Trophoblast cell (in vitro differentiated cells and primary cell): ENCODE data around the gene SST.
"Not testable (repeated sequence)": the region's sequence is repeated elsewhere in the genome, so short reads cannot be mapped to it uniquely, and the experiment has no call there.

ENCODE experiments used
- DNase-seq, 2 donors: peaks; one replicate each; pipeline ENCODE4 v3.0.0-alpha.2; 2016
- H2AFZ ChIP-seq: 2 replicates; pipeline ENCODE4 v1.6.1; 2013; ENCODE audit warnings: low read length, moderate library complexity, mild to moderate bottlenecking; ENCODE audit not compliant: insufficient read depth, poor library complexity
- H2AK5ac ChIP-seq: 2 replicates; pipeline ENCODE4 v1.6.1; 2013; ENCODE audit warnings: mild to moderate bottlenecking, low read length
- H2BK120ac ChIP-seq: 2 replicates; pipeline ENCODE4 v1.6.1; 2013; ENCODE audit warnings: low read length, mild to moderate bottlenecking, moderate library complexity; ENCODE audit not compliant: insufficient read depth, poor library complexity
- H2BK12ac ChIP-seq: 2 replicates; pipeline ENCODE4 v1.6.1; 2013; ENCODE audit warnings: mild to moderate bottlenecking, low read length, moderate library complexity
- H2BK5ac ChIP-seq: 2 replicates; pipeline ENCODE4 v1.6.1; 2013; ENCODE audit warnings: low read length, low read depth, moderate library complexity, mild to moderate bottlenecking; ENCODE audit not compliant: poor library complexity
- H3K14ac ChIP-seq: 2 replicates; pipeline ENCODE4 v1.6.1; 2013; ENCODE audit warnings: mild to moderate bottlenecking, low read length
- H3K18ac ChIP-seq: 2 replicates; pipeline ENCODE4 v1.6.1; 2013; ENCODE audit warnings: mild to moderate bottlenecking, low read length
- H3K23ac ChIP-seq: 2 replicates; pipeline ENCODE4 v1.6.1; 2013; ENCODE audit warnings: low read length
- H3K27ac ChIP-seq: 2 replicates; pipeline ENCODE4 v1.5.1; 2013; ENCODE audit warnings: low read depth, mild to moderate bottlenecking, inconsistent platforms, low read length, moderate library complexity
- H3K27me3 ChIP-seq: 2 replicates; pipeline ENCODE4 v1.6.1; 2013; ENCODE audit warnings: inconsistent platforms, mild to moderate bottlenecking, low read length, moderate library complexity; ENCODE audit not compliant: insufficient read depth
- H3K36me3 ChIP-seq, 2 experiments: 1 replicate in 1 of 2; 2 replicates in 1 of 2; pipeline ENCODE4 v1.6.1; 2013; ENCODE audit warnings: low read length in 2 of 2, mild to moderate bottlenecking in 2 of 2, moderate library complexity in 1 of 2; ENCODE audit not compliant: insufficient read depth in 2 of 2, control insufficient read depth in 1 of 2
- H3K4ac ChIP-seq: 2 replicates; pipeline ENCODE4 v1.6.1; 2013; ENCODE audit warnings: low read depth, mild to moderate bottlenecking, low read length, moderate library complexity
- H3K4me1 ChIP-seq, 2 experiments: 1 replicate in 1 of 2; 2 replicates in 1 of 2; pipeline ENCODE4 v1.6.1; 2013; ENCODE audit warnings: low read length in 2 of 2, mild to moderate bottlenecking in 2 of 2, moderate library complexity in 1 of 2; ENCODE audit not compliant: insufficient read depth in 2 of 2, control insufficient read depth in 1 of 2
- H3K4me2 ChIP-seq: 2 replicates; pipeline ENCODE4 v1.6.1; 2013; ENCODE audit warnings: inconsistent platforms, mild to moderate bottlenecking, low read length, moderate library complexity
- H3K4me3 ChIP-seq: 2 replicates; pipeline ENCODE4 v1.5.1; 2013; ENCODE audit warnings: mild to moderate bottlenecking, low read depth, low read length, inconsistent platforms
- H3K79me1 ChIP-seq: one replicate; pipeline ENCODE4 v1.6.1; 2013; ENCODE audit warnings: low read length
- H3K79me2 ChIP-seq: 2 replicates; pipeline ENCODE4 v1.6.1; 2013; ENCODE audit warnings: low read length, mild to moderate bottlenecking; ENCODE audit not compliant: control insufficient read depth, insufficient read depth, poor library complexity
- H3K9ac ChIP-seq: 2 replicates; pipeline ENCODE4 v1.6.1; 2013; ENCODE audit warnings: mild to moderate bottlenecking, low read length
- H3K9me3 ChIP-seq: 2 replicates; pipeline ENCODE4 v1.6.1; 2013; ENCODE audit warnings: low read depth, mild to moderate bottlenecking, control low read depth, inconsistent platforms, low read length; ENCODE audit not compliant: insufficient read depth
- H4K12ac ChIP-seq: 2 replicates; pipeline ENCODE4 v1.6.1; 2013; ENCODE audit warnings: low read depth, mild to moderate bottlenecking, low read length, moderate library complexity
- H4K8ac ChIP-seq: 2 replicates; pipeline ENCODE4 v1.6.1; 2013; ENCODE audit warnings: low read depth, mild to moderate bottlenecking, low read length, moderate library complexity
- H4K91ac ChIP-seq: one replicate; pipeline ENCODE4 v1.6.1; 2013; ENCODE audit warnings: low read depth, mild to moderate bottlenecking, low read length, moderate library complexity
- whole genome bisulfite sequencing: extraction: QIAGEN DNeasy Blood & Tissue Kit; methylation state at CpG from one replicate; pipeline ENCODE4 v1.1.7; 2013; ENCODE audit warnings: missing lambda C conversion rate; ENCODE audit not compliant: insufficient read length, insufficient coverage; ENCODE audit errors: extremely low coverage; 5-methylcytosine and 5-hydroxymethylcytosine counted together

Gene SST

DNA sequence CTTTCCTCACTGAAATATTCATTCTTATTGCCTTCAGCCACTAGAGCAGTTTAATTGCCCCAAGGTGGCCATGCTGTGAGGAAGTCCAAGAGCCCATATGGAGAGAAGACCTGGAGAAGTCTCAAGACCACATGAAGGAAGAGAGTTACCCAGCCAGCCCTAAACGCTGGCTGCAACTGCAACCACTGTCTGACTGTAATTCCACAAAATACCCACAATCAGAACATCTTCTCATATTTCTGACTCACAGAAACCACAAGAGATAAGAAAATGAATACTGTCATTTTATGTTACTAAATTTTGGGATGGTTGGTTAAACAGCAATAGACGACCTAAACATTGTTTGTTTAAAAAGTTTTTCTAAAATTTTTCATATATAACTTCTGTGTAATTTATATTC lies 14.7 kb upstream of the SST start:
- H2AFZ ChIP-seq, result no peak overlapping the region
- peak; percentile 54 to 67 for DNase-seq
- H3K4me2 ChIP-seq, result no peak overlapping the region
- H2BK12ac ChIP-seq, result no peak overlapping the region
- no peak overlapping the region for H2AK5ac ChIP-seq
- H3K14ac ChIP-seq, result no peak overlapping the region
- no peaks in the 10 kb centered on the region for H3K79me2 ChIP-seq
- H3K79me1 ChIP-seq, result no peaks in the 10 kb centered on the region
- H4K91ac ChIP-seq, result no peak overlapping the region
- H2BK5ac ChIP-seq, result no peak overlapping the region
- no peak overlapping the region for H3K4me3 ChIP-seq
- no CpG with 5 or more reads among the region's 2 CpGs for WGBS
- H3K9me3 ChIP-seq, result peaks cover 1% of the 10 kb centered on the region
- H3K18ac ChIP-seq, result no peak overlapping the region
- H3K36me3 ChIP-seq, result no peaks in the 10 kb centered on the region
- no peaks in the 10 kb centered on the region for H3K27me3 ChIP-seq
- no peaks in the 10 kb centered on the region for H3K4me1 ChIP-seq
- no peak overlapping the region for H3K27ac ChIP-seq
- no peak overlapping the region for H2BK120ac ChIP-seq
- H3K9ac ChIP-seq, result peak overlapping the region; percentile 70
- no peak overlapping the region for H4K8ac ChIP-seq
- H3K23ac ChIP-seq, result no peak overlapping the region
- H4K12ac ChIP-seq, result no peak overlapping the region
- no peak overlapping the region for H3K4ac ChIP-seq

DNA sequence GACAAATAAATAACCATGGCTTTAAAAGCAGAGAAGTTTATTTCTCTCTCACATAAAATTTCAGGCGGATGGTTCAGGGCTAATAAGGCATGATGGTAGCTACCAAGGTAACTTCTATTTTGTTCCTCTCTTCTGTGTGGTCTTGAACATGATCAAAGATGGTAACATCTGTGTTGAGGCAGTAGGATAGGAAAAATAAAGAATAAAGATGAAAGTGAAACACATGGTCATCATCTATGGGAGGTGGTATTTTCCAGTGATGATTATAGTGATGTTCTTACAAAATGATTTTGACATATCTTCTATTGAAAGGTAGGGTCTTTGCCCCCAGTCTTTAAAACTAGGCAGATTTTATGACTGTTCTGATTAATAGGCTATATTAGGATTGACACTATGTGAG lies 14.2 kb upstream of the SST start:
- no peak overlapping the region for H2AK5ac ChIP-seq
- H4K8ac ChIP-seq, result no peak overlapping the region
- H3K18ac ChIP-seq, result no peak overlapping the region
- H2BK12ac ChIP-seq, result no peak overlapping the region
- no peak overlapping the region for H3K4ac ChIP-seq
- no CpG with 5 or more reads among the region's 1 CpG for WGBS
- DNase-seq, result no peak
- no peak overlapping the region for H3K23ac ChIP-seq
- no peaks in the 10 kb centered on the region for H3K79me2 ChIP-seq
- no peak overlapping the region for H3K27ac ChIP-seq
- H2AFZ ChIP-seq, result no peak overlapping the region
- H3K79me1 ChIP-seq, result no peaks in the 10 kb centered on the region
- H3K14ac ChIP-seq, result no peak overlapping the region
- peaks cover 1% of the 10 kb centered on the region for H3K9me3 ChIP-seq
- H3K36me3 ChIP-seq, result no peaks in the 10 kb centered on the region
- H3K4me3 ChIP-seq, result no peak overlapping the region
- no peak overlapping the region for H2BK5ac ChIP-seq
- H3K27me3 ChIP-seq, result no peaks in the 10 kb centered on the region
- H2BK120ac ChIP-seq, result no peak overlapping the region
- no peak overlapping the region for H3K9ac ChIP-seq
- H3K4me2 ChIP-seq, result no peak overlapping the region
- no peak overlapping the region for H4K12ac ChIP-seq
- no peaks in the 10 kb centered on the region for H3K4me1 ChIP-seq
- no peak overlapping the region for H4K91ac ChIP-seq

DNA sequence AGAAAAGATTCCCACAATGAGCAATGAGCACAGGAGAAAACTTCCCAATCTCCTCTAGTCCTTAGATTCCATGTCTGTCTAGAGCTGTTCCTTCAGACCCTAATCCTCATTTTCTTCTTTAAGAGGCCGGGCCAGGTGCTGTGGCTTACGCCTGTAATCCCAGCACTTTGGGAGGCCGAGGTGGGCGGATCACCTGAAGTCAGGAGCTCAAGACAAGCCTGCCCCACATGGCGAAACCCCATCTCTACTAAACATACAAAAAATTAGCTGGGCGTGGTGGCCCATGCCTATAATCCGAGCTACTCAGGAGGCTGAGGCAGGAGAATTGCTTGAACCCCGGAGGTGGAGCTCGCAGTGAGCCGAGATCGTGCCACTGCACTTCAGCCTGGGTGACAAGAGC lies 11.6 kb upstream of the SST start:
- H3K79me2 ChIP-seq, H3K27me3 ChIP-seq, H4K8ac ChIP-seq, H3K4me3 ChIP-seq, H3K23ac ChIP-seq, H3K79me1 ChIP-seq, H2AK5ac ChIP-seq, H3K18ac ChIP-seq, H3K4me1 ChIP-seq, H3K27ac ChIP-seq, H2BK120ac ChIP-seq, H3K9me3 ChIP-seq, H3K36me3 ChIP-seq, H3K4me2 ChIP-seq, H4K91ac ChIP-seq, H2BK12ac ChIP-seq, H3K9ac ChIP-seq, H4K12ac ChIP-seq, H3K14ac ChIP-seq, H2BK5ac ChIP-seq, H3K4ac ChIP-seq, DNase-seq, H2AFZ ChIP-seq: not testable (repeated sequence)
- WGBS, result no CpG with 5 or more reads among the region's 11 CpGs

DNA sequence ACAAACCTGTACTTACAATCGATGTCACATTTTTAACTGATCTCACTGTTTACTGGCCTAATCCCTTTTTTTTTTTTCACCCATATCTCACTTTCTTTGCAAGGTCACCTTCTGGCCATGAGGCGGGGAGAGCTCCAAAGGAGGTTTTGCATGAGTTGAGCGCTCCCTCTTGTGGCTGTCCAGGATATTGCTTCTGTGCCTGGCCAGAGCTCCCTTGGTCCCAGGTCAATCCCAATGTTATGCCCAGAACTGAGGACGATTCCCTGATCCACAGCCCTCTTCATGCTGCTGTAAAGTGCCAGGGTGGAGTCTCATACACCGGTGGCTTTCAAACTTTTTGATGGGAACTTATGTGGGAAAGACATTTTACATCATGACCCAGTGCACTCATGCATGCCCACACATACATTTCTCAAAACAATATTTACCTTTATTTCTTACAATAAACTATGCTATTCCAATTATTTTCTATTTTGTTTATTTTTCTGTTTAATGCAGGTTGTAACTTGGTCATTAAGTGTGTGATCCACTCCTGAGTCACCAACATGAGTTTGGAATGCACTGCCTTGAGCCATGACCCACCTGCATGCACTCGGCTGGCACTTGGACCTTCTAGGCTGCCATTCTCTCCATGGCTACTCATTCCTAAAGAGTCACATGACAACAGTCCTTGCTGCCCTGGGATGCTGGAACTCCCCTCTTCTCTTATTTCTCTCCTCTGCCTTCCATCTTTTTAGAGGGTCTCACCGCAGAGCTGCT lies 9.6 kb upstream of the SST start:
- WGBS, result no CpG with 5 or more reads among the region's 7 CpGs
- peak; percentile 64 to 87 for DNase-seq
- no peak overlapping the region for H3K4ac ChIP-seq
- H3K23ac ChIP-seq, result no peak overlapping the region
- H3K79me1 ChIP-seq, result no peaks in the 10 kb centered on the region
- H3K9me3 ChIP-seq, result peaks cover 1% of the 10 kb centered on the region
- H2BK12ac ChIP-seq, result no peak overlapping the region
- H3K18ac ChIP-seq, result no peak overlapping the region
- no peak overlapping the region for H3K4me3 ChIP-seq
- no peak overlapping the region for H4K12ac ChIP-seq
- no peak overlapping the region for H4K91ac ChIP-seq
- H3K9ac ChIP-seq, result no peak overlapping the region
- no peaks in the 10 kb centered on the region for H3K36me3 ChIP-seq
- no peak overlapping the region for H2AK5ac ChIP-seq
- H3K14ac ChIP-seq, result no peak overlapping the region
- H3K79me2 ChIP-seq, result no peaks in the 10 kb centered on the region
- no peak overlapping the region for H3K27ac ChIP-seq
- H2BK120ac ChIP-seq, result no peak overlapping the region
- no peak overlapping the region for H2AFZ ChIP-seq
- H4K8ac ChIP-seq, result no peak overlapping the region
- H3K4me1 ChIP-seq, result no peaks in the 10 kb centered on the region
- H3K27me3 ChIP-seq, result no peaks in the 10 kb centered on the region
- H2BK5ac ChIP-seq, result no peak overlapping the region
- no peak overlapping the region for H3K4me2 ChIP-seq
